ENCODE data around the gene TSACC. TPM values are rescaled to one million over a fixed set of nuclear protein-coding genes. Genes with fewer than 3 reads are reported as not detected.

TSACC gene
- total RNA-seq, 1 donor from 2014 or later, result 0.25 TPM

DNA sequence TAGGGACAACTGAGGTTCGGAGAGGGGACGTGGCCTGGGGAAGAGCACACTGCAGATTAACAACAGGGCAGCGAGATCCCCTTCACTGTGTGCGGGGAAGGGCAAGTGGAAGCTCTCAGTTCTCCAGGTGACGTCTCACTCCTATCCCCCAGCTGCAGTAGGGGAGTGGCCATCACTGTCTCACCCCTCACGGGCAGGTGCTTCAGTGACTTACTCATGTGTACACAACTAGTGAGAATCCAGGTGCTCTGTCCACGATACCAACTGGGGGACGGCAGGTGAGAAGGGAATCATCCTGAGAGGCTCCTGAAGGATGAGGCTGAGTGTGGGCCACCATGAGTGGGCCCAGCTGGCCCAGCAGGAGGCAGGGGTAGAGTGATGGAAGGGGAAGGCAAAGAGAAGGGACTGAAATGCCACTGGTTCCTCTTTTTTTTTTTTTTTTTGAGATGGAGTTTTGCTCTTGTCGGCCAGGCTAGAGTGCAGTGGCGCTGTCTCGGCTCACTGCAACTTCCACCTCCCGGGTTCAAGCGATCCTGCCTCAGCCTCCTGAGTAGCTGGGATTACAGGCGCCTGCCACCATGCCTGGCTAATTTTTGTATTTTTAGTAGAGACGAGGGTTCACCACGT, 56.6 kb downstream of the TSACC start:
- H3K4me3 ChIP-seq (ENCODE audit: low read depth, low read length), result no peak overlapping the region
- H3K27me3 ChIP-seq (ENCODE audit: control insufficient read depth, insufficient read depth, low read length), result peaks cover 19% of the 10 kb centered on the region
- no peak for TF ChIP-seq CTCF (IDR thresholded peaks at IDR 0.05; ENCODE audit: insufficient read depth, low read length, poor library complexity, severe bottlenecking)
- no peak for DNase-seq (ENCODE audit: low read depth)
- H3K36me3 ChIP-seq (ENCODE audit: control insufficient read depth, insufficient read depth, low read length), result no peaks in the 10 kb centered on the region

Other genes starting within 250 kb of the TSACC start
- gene LMNA, start 223.8 kb upstream of the TSACC start, total RNA-seq, result 251 and 280 TPM in 2 replicates
- 2.6 and 3.8 TPM in 2 replicates for gene SEMA4A, start 184.9 kb upstream of the TSACC start, total RNA-seq
- 14.4 and 18.2 TPM in 2 replicates for gene SLC25A44, start 144.4 kb upstream of the TSACC start, total RNA-seq
- 81.8 and 83.6 TPM in 2 replicates for gene PMF1, start 125.5 kb upstream of the TSACC start, total RNA-seq
- not detected in 2 replicates for gene BGLAP, start 96.3 kb upstream of the TSACC start, total RNA-seq
- gene PAQR6, start 90.5 kb upstream of the TSACC start, total RNA-seq, result 2.5 TPM in 2 replicates
- 84.4 and 88.7 TPM in 2 replicates for gene SMG5, start 55.7 kb upstream of the TSACC start, total RNA-seq
- gene TMEM79, start 54.2 kb upstream of the TSACC start, total RNA-seq, result 1.9 and 3.0 TPM in 2 replicates
- gene GLMP, start 42.8 kb upstream of the TSACC start, total RNA-seq, result 91.5 and 104 TPM in 2 replicates
- gene VHLL, start 39.2 kb upstream of the TSACC start, total RNA-seq, result not detected in 2 replicates
- 303 and 382 TPM in 2 replicates for gene CCT3, start 234 bp upstream of the TSACC start, total RNA-seq
- gene RHBG, start 30.7 kb downstream of the TSACC start, total RNA-seq, result 0.55 TPM in 1 of 2 replicates, not detected in the other
- gene MEF2D, start 162.2 kb downstream of the TSACC start, total RNA-seq, result 16.6 and 22.0 TPM in 2 replicates
- gene IQGAP3, start 234.0 kb downstream of the TSACC start, total RNA-seq, result 8.0 and 9.4 TPM in 2 replicates
- gene TTC24, start 241.2 kb downstream of the TSACC start, total RNA-seq, result not detected in 2 replicates

Measured in kidney epithelial cell (primary cell).